GM18951 (cell line): ENCODE data around the gene FAM13C.
"Not testable (repeated sequence)": the region's sequence is repeated elsewhere in the genome, so short reads cannot be mapped to it uniquely, and the experiment has no call there.

Experiments
- POLR2A ChIP-seq: IDR thresholded peaks from 4 replicates; pipeline ENCODE4 v1.6.1; 2011; ENCODE audit warnings: mild to moderate bottlenecking; ENCODE audit not compliant: insufficient read length, insufficient read depth; ENCODE audit errors: extremely low read depth
- in situ Hi-C: fragments of 300-500 bp; cut with MboI; formaldehyde crosslinking; loops from one replicate; pipeline ENCODE4 v1.12.0; 2022; ENCODE audit warnings: low sequenced_read_pairs, mixed read lengths, inconsistent platforms; ENCODE audit not compliant: unreplicated experiment

FAM13C gene

DNA sequence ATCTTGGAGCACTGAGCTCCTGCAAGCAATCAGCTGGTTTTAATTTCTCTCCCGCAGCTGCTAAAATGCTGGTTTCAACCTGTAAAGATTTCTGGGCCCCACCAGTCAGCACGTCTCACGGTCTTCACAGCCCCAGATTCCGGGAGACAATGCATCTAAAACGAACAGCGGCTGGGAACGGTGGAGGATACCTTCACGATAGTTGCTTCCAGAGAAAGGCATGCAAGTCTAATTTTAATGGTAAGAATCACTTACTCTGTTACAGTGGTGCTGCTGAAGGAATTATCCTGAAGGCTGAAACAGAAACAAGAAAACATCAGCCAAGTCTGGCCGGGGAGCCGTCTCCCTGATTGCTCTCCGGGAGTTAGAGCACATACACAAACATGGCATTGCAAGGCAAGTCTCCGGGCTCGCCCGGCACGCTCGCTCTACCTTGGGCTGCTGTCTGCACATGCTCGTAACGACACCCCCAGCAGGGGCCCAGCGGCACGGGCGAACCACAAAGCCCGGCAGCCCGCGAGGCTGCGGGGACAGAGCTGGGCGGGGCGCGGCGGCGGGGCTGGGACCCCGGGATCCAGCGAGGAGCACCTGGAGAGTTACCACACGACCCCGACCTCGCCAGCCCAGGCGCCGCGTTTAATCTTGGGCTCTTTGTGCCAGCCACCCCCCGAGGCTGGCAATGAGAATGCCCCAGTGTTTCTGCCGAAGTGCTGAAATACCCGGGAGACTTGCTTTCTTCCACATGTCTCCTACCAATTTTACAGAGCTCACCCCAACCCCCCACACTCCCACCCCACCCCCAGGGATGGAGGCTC lies at the start of gene FAM13C:
TSS of gene FAM13C (minus strand) at position 406 of the 815 bp plus-strand sequence. CDS start at position 317, 89 bp downstream.
- in situ Hi-C loops, result no loop called here
- TF ChIP-seq POLR2A, result no peak

- TF ChIP-seq POLR2A, result no peak
- in situ Hi-C loops, result no loop called here
Measured at GRCh38 chr10:59405235-59405634, 42.9 kb upstream of the FAM13C start.

- no peak for TF ChIP-seq POLR2A
- in situ Hi-C loops, result no loop called here
Measured at GRCh38 chr10:59400214-59400613, 37.9 kb upstream of the FAM13C start.

DNA sequence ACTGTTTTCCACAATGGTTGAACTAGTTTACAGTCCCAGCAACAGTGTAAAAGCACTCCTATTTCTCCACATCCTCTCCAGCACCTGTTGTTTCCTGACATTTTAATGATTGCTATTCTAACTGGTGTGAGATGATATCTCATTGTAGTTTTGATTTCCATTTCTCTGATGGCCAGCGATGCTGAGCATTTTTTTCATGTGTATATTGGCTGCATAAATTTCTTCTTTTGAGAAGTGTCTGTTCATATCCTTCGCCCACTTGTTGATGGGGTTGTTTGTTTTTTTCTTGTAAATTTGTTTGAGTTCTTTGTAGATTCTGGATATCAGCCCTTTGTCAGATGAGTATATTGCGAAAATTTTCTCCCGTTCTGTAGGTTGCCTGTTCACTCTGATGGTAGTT lies 37.0 kb upstream of the FAM13C start:
- in situ Hi-C loops, result not testable (repeated sequence)

GRCh38 chr10:59397961-59398360 lies 35.6 kb upstream of the FAM13C start:
- no peak for TF ChIP-seq POLR2A
- in situ Hi-C loops, result no loop called here

DNA sequence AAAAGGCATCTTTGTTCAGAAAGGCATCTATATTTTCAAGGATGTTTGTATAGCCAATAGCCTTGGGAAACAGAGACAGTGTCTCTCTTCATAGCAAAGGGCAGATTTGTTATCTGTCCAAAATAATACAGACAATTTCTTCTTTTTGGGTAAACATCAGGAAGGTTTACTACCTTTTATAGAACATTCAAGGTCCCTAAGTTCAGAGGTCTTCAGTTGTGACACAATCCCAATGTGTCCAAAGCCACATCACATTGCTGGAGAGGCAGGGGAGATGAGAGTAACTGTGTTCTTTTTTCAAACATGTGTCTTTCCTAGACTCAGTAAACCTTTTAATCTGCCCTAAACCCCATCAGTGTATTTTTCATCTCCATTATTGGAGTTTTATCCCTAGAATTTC lies 33.6 kb upstream of the FAM13C start:
- no peak for TF ChIP-seq POLR2A
- in situ Hi-C loops, result no loop called here

DNA sequence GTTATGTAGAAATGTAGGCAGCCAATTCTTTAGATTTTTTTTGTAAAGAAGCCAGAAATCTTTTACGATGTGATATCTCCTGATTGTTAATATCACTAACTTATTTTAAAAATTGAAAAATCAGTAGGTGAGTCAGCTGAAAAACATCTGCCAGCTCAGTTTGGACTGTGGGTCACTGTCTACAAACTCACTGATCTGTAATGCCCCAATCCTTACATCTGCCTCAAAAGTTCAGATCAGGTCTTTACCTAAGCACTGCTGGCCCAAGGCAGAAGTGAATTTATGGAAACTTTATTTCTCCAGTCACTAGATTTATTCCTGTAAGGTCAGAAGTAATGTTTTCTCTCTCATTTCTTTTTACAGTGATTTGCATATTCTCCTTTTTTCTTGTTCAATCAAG lies 31.0 kb upstream of the FAM13C start:
- in situ Hi-C loops, result no loop called here
- TF ChIP-seq POLR2A, result no peak

DNA sequence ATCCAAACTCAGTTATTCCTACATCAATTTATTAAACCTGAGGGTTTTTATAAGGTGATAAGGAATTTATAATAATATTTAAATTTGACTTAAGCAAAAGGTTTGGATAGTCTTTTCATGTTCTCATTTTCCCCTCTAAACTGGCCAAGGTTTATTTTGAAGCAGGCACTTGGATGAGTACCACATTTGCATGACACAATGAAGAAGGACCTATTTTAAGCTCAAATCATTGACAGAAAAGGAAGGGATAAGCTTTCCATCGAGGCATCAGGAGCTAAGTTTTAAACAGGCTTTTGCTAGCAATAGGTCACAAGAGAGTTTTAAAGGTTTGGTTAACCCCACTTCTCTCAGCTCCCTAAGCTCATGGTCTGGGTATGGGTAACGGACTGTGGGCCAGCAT lies 28.7 kb upstream of the FAM13C start:
- in situ Hi-C loops, result no loop called here

GRCh38 chr10:59388671-59388976 lies 26.3 kb upstream of the FAM13C start:
- in situ Hi-C loops, result no loop called here
- TF ChIP-seq POLR2A, result no peak

More for the DNA sequence above, 28.7 kb upstream of the FAM13C start:
- TF ChIP-seq POLR2A, result no peak

DNA sequence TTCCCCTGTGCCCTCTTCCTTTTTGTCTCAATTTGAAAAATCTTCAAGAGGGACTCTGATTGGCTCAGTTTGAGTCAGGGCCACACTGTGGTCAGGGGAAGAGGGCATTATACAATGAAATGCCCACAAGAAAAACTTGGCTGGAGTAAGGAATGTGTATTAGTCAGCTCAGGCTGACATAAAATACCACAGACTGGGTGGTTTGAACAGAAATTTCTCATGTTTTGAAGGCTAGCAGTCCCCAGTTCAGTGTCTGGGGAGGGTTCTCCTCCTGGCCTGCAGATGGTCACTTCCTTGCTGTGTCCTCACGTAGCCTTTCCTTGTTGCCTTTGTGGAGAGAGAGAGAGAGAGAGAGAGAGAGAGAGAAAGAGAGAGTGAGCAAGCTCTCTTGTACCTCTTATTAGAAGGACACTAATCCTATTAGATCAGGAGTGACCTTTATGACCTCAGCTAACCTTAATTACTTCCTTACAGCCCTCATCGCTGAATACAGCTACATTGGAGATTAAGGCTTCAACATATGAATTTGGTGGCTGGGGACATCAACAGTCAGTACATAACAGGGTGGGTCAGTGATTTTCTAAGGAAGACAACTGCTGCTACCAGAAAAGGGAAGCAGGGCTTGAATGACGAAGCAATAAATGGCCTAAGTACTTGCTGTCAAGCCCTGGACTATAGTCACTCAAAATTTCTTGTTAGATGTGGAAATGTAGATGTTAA lies 25.8 kb upstream of the FAM13C start:
- in situ Hi-C loops, result no loop called here
- TF ChIP-seq POLR2A, result no peak

GRCh38 chr10:59384761-59385160 lies 22.4 kb upstream of the FAM13C start:
- in situ Hi-C loops, result no loop called here
- no peak for TF ChIP-seq POLR2A

DNA sequence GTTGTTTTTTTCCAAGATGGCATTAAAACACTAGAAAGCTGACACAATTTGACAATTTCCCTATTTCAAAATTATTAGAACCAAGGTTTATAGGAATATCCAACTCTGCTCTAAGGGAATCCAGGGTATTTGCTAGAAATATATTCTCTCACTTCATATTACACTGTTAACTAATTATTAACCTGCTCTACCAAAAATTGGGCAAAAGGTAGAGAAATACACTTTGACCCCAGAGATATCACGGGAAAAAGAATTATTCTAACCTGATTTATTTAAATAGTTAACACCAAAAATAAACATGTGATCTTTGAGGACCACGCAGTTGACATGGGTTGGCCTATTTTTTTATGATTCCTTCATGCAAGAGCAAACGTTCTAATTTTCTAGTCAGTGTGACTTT lies 21.6 kb upstream of the FAM13C start:
- TF ChIP-seq POLR2A, result no peak
- in situ Hi-C loops, result no loop called here

GRCh38 chr10:59383436-59383835 lies 21.1 kb upstream of the FAM13C start:
- in situ Hi-C loops, result no loop called here

GRCh38 chr10:59382831-59383295 lies 20.5 kb upstream of the FAM13C start:
- no peak for TF ChIP-seq POLR2A
- in situ Hi-C loops, result no loop called here

More at GRCh38 chr10:59383436-59383835, 21.1 kb upstream of the FAM13C start:
- TF ChIP-seq POLR2A, result no peak

DNA sequence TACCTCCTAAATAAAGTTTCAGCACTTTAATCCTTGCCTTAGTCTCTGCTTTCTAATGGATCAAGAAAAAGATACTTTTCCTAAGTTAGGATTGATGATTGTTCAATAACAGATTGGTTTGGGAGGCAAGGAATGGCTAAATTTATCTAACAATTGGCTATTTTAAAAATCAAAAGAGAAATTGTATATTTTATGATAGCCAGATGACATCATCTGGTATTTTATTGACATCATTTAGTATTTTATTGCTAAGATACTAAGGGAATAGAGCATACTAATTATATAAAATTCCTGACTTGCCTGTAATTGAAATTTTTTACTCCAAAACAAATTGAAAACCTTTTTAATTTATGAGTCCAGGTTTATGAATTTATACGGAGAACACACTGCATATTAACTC lies 19.3 kb upstream of the FAM13C start:
- no peak for TF ChIP-seq POLR2A
- in situ Hi-C loops, result no loop called here

- TF ChIP-seq POLR2A, result no peak
- in situ Hi-C loops, result no loop called here
Measured at GRCh38 chr10:59376846-59377245, 14.5 kb upstream of the FAM13C start.
